Activated T-cell treated with anti-CD3 and anti-CD28 coated beads, Interleukin-2, amount 50 U/mL, for 24 hours (primary cell): Measurements from ENCODE around the gene XKR8.

ENCODE experiments used
- DNase-seq: peaks from one replicate; pipeline ENCODE4 v3.0.0-alpha.2; 2020
- H3K27ac Mint-ChIP-seq: 2 replicates; pipeline ENCODE4 v1.8.0; 2020; ENCODE audit warnings: mild to moderate bottlenecking, mixed read lengths
- H3K27me3 Mint-ChIP-seq: 2 replicates; pipeline ENCODE4 v1.8.0; 2020; ENCODE audit warnings: mixed read lengths
- H3K36me3 Mint-ChIP-seq: 2 replicates; pipeline ENCODE4 v1.8.0; 2020; ENCODE audit warnings: low read depth, mixed read lengths
- H3K4me1 Mint-ChIP-seq: 2 replicates; pipeline ENCODE4 v1.8.0; 2020; ENCODE audit warnings: low read depth, mixed read lengths
- H3K4me3 Mint-ChIP-seq: 2 replicates; pipeline ENCODE4 v1.8.0; 2020; ENCODE audit warnings: mild to moderate bottlenecking, moderate library complexity, mixed read lengths
- H3K9me3 Mint-ChIP-seq: 2 replicates; pipeline ENCODE4 v1.8.0; 2020; ENCODE audit warnings: mixed read lengths

Gene XKR8

DNA sequence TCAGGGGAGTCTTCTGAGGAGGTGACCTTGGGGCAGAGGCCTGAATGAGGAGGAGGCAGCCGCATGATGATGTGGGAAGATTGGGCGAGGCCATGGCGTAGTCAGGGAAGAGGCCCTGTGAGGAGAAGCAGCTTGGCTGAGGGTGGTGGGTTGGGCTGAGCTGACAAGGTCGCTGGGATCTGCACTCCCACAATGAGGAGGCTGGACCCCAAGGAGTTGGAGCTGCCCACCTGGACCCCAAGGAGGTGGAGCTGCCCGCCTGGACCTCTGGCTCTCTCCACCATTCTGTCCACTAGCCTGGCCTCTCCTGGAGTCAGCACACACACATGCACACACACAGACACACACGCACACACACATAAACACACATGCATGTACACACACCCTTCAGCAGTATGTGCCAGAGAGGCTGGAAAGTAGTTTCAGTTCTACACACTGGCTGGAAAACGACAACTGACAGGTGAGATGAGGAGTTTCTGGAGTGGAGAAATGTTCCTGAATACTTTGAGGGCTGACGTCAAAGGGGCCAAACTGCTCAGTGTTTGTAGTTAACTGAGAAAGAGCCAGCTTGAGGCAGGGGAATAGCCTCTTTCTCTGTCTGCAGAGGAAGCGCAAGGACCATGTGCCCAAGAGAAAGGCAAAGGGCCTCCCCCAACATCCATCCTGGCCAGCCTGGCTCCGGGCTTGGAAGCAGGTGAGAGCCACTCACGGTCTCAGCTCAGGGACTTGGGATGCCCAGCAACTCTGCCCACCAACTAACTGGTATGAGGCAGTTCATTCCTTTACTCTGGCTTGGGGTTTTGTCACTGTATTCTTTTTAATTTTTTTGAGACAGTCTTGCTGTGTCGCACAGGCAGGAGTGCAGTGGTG lies 17.9 kb upstream of the XKR8 start:
- Mint-ChIP-seq H3K9me3 (no peaks in the 10 kb centered on the region), H3K27ac (no peak overlapping the region), H3K4me1 (peaks cover 22% of the 10 kb centered on the region), H3K27me3 (no peaks in the 10 kb centered on the region), H3K4me3 (no peak overlapping the region), H3K36me3 (no peaks in the 10 kb centered on the region)
- no peak for DNase-seq

DNA sequence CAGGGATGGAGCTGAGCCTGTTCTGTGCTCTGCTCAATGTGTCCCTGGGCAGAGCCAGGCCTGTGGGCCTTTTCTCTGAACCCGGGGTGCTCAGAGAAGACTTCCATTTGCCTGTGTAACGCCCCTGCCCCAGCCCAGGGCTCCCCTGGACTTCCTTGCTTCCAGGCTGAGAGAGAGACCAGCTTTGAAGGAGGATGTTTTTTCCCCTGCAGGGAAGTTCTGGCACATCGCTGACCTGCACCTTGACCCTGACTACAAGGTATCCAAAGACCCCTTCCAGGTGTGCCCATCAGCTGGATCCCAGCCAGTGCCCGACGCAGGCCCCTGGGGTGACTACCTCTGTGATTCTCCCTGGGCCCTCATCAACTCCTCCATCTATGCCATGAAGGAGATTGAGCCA lies 14.8 kb upstream of the XKR8 start:
- no peak overlapping the region for H3K27ac Mint-ChIP-seq

DNA sequence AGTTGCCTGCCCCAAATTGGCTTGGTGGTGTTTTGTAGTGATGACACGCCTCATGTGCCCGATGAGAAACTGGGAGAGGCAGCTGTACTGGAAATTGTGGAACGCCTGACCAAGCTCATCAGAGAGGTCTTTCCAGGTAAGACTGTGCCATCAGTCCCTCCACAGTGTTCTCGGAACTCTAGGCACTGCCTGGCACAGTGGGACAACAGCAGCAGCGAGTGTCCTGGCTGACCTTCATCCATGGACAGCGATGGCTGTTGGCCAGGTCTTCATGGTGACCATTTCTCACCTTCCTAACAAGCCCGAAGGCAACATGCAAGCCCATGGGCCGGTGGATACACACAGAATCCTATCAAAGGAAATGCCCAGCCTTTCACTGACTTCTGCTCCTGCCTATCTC lies 10.7 kb upstream of the XKR8 start:
- H3K27me3 Mint-ChIP-seq: no peaks in the 10 kb centered on the region
- H3K9me3 Mint-ChIP-seq: no peaks in the 10 kb centered on the region
- no peak overlapping the region for H3K27ac Mint-ChIP-seq
- H3K36me3 Mint-ChIP-seq: no peaks in the 10 kb centered on the region
- no peak overlapping the region for H3K4me3 Mint-ChIP-seq
- no peak for DNase-seq
- peaks cover 2% of the 10 kb centered on the region for H3K4me1 Mint-ChIP-seq

More for the DNA sequence above, 14.8 kb upstream of the XKR8 start:
- Mint-ChIP-seq H3K27me3 (no peaks in the 10 kb centered on the region), H3K9me3 (no peaks in the 10 kb centered on the region), H3K36me3 (no peaks in the 10 kb centered on the region), H3K4me3 (no peak overlapping the region), H3K4me1 (peaks cover 20% of the 10 kb centered on the region)
- no peak for DNase-seq

GRCh38 chr1:27951396-27951795 lies 8.4 kb upstream of the XKR8 start:
- H3K4me1 Mint-ChIP-seq: no peaks in the 10 kb centered on the region
- no peak overlapping the region for H3K27ac Mint-ChIP-seq
- H3K4me3 Mint-ChIP-seq: no peak overlapping the region
- H3K27me3 Mint-ChIP-seq: no peaks in the 10 kb centered on the region
- no peaks in the 10 kb centered on the region for H3K9me3 Mint-ChIP-seq
- no peak for DNase-seq
- H3K36me3 Mint-ChIP-seq: no peaks in the 10 kb centered on the region

DNA sequence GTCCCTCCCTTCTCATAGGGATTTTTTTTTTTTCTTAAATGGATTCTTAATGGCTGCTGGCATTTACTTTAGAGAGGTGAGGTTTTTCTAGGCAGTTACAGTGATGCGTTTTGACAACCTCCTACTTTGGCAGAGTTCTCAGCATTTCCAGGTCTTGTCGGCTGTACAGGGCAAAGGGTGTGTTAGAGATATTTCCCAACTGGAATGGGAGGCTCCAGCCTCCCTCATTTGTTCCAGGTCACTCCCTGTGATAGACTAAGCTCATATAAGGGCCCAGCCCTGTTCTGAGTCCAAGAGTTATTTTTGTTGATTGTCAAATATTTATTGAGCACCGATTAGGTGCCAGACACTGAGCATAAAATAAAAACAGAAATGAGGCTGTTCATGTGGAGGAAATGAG lies 7.6 kb upstream of the XKR8 start:
- Mint-ChIP-seq H3K9me3 (no peaks in the 10 kb centered on the region), H3K4me1 (no peaks in the 10 kb centered on the region), H3K36me3 (no peaks in the 10 kb centered on the region), H3K27ac (no peak overlapping the region), H3K27me3 (no peaks in the 10 kb centered on the region), H3K4me3 (no peak overlapping the region)
- DNase-seq: no peak

DNA sequence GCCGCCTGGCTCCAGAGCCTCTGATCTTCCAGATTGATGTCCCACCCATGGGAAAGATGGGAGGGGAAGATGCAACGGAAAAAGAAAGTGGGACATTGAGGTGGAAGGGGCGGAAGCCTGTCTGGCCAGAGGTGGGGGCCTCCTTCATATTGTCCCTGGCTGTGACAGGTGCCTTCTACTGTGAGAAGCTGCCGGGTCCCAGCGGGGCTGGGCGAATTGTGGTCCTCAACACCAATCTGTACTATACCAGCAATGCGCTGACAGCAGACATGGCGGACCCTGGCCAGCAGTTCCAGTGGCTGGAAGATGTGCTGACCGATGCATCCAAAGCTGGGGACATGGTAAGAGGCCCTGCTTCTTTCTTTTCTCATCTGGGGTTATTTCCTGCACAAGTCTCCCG lies 5.6 kb upstream of the XKR8 start:
- DNase-seq: no peak
- H3K36me3 Mint-ChIP-seq: no peaks in the 10 kb centered on the region
- H3K27ac Mint-ChIP-seq: no peak overlapping the region
- H3K9me3 Mint-ChIP-seq: no peaks in the 10 kb centered on the region
- peaks cover 5% of the 10 kb centered on the region for H3K4me1 Mint-ChIP-seq
- no peaks in the 10 kb centered on the region for H3K27me3 Mint-ChIP-seq
- no peak overlapping the region for H3K4me3 Mint-ChIP-seq

GRCh38 chr1:27955076-27955475 lies 4.7 kb upstream of the XKR8 start:
- Mint-ChIP-seq H3K4me1 (peaks cover 10% of the 10 kb centered on the region), H3K27ac (no peak overlapping the region), H3K36me3 (no peaks in the 10 kb centered on the region), H3K27me3 (no peaks in the 10 kb centered on the region), H3K9me3 (no peaks in the 10 kb centered on the region), H3K4me3 (no peak overlapping the region)
- DNase-seq: no peak

- Mint-ChIP-seq H3K36me3 (no peaks in the 10 kb centered on the region), H3K4me3 (no peak overlapping the region), H3K27me3 (no peaks in the 10 kb centered on the region), H3K9me3 (no peaks in the 10 kb centered on the region), H3K27ac (no peak overlapping the region), H3K4me1 (peaks cover 21% of the 10 kb centered on the region)
- DNase-seq: no peak
Observed at GRCh38 chr1:27956761-27957160, 3.0 kb upstream of the XKR8 start.

DNA sequence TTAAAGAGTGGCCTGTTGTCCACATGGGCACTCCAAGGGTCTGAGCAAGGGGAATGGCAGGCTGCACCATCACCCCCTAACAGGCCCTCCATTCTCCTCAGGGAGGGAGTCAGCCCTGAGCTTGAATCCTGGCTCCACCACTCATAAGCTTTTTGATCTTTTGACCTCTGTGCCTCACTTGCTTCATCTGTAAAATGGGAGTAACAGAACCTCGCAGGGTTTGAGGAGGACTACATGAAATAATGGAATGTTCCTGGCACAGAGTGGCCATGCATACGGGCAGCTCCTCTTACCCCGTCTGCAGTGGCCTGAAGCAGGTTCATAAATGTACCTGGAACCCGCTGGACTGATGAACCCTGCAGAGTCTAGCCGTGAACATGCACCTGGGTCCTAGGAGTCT lies 2.1 kb upstream of the XKR8 start:
- Mint-ChIP-seq H3K27me3 (no peaks in the 10 kb centered on the region), H3K4me1 (peaks cover 23% of the 10 kb centered on the region)

GRCh38 chr1:27958513-27958912 lies 1.3 kb upstream of the XKR8 start:
- Mint-ChIP-seq H3K4me3 (no peak overlapping the region), H3K27me3 (no peaks in the 10 kb centered on the region), H3K4me1 (peaks cover 23% of the 10 kb centered on the region), H3K36me3 (peaks cover 6% of the 10 kb centered on the region), H3K9me3 (no peaks in the 10 kb centered on the region), H3K27ac (no peak overlapping the region)
- no peak for DNase-seq

More for the DNA sequence above, 2.1 kb upstream of the XKR8 start:
- no peak for DNase-seq
- Mint-ChIP-seq H3K27ac (no peak overlapping the region), H3K9me3 (no peaks in the 10 kb centered on the region), H3K36me3 (peaks cover 1% of the 10 kb centered on the region), H3K4me3 (no peak overlapping the region)

GRCh38 chr1:27960762-27961645 lies 1.2 kb downstream of the XKR8 start:
- Mint-ChIP-seq H3K4me3 (peak overlapping the region; percentile 80), H3K9me3 (no peaks in the 10 kb centered on the region), H3K36me3 (peaks cover 24% of the 10 kb centered on the region), H3K27me3 (no peaks in the 10 kb centered on the region), H3K4me1 (peaks cover 23% of the 10 kb centered on the region), H3K27ac (peak overlapping the region; percentile 66)
- DNase-seq: no peak

DNA sequence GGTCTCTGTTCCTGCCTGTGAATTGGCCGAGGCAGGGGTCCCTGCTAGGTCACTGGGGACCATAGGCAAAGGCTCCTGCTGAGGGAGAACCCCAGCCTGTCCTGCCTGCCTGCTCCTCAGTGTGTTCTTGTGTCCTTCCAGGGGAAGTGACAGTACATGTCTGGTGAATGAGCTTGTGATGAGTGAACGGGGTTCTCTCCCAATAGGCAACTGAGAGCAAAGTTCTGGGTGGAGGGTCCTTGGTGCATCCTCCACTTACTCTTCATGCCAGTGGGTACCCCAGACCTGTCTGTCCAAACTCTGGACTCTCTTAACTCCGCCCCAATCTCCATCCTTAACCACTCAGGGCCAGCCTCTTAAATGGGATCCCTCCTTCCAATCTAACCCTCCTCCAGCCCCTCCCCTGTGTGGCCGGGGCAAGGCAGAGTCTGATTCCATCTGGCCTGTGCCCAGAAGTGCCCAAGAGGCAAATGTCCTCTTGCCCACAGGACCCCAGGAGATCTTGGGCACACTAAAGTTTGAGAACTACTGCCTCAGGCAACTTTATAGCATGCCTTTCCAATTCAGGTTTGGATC lies 2.0 kb downstream of the XKR8 start:
- no peak for DNase-seq
- peaks cover 23% of the 10 kb centered on the region for H3K4me1 Mint-ChIP-seq
- H3K36me3 Mint-ChIP-seq: peaks cover 30% of the 10 kb centered on the region
- H3K9me3 Mint-ChIP-seq: no peaks in the 10 kb centered on the region
- H3K27me3 Mint-ChIP-seq: no peaks in the 10 kb centered on the region
- H3K27ac Mint-ChIP-seq: peak overlapping the region; percentile 66
- peak overlapping the region; percentile 80 for H3K4me3 Mint-ChIP-seq

DNA sequence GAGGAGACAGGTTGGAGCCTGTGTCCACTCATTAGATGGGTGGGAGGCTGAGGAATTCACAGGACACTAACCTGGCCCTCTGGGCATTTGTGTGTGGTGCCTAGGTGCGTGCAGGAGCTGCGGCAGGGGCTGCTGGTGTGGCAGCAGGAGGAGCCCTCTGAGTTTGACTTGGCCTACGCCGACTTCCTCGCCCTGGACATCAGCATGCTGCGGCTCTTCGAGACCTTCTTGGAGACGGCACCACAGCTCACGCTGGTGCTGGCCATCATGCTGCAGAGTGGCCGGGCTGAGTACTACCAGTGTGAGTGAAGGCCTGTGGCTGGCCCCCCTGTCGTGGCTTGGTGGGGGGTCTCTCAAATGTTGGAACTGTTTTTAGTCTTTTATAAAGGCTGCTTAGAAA lies 3.6 kb downstream of the XKR8 start:
- H3K4me1 Mint-ChIP-seq: peaks cover 26% of the 10 kb centered on the region
- peak overlapping the region; percentile 14 for H3K27ac Mint-ChIP-seq
- H3K36me3 Mint-ChIP-seq: peaks cover 46% of the 10 kb centered on the region
- H3K27me3 Mint-ChIP-seq: no peaks in the 10 kb centered on the region
- no peaks in the 10 kb centered on the region for H3K9me3 Mint-ChIP-seq
- H3K4me3 Mint-ChIP-seq: no peak overlapping the region
- no peak for DNase-seq

DNA sequence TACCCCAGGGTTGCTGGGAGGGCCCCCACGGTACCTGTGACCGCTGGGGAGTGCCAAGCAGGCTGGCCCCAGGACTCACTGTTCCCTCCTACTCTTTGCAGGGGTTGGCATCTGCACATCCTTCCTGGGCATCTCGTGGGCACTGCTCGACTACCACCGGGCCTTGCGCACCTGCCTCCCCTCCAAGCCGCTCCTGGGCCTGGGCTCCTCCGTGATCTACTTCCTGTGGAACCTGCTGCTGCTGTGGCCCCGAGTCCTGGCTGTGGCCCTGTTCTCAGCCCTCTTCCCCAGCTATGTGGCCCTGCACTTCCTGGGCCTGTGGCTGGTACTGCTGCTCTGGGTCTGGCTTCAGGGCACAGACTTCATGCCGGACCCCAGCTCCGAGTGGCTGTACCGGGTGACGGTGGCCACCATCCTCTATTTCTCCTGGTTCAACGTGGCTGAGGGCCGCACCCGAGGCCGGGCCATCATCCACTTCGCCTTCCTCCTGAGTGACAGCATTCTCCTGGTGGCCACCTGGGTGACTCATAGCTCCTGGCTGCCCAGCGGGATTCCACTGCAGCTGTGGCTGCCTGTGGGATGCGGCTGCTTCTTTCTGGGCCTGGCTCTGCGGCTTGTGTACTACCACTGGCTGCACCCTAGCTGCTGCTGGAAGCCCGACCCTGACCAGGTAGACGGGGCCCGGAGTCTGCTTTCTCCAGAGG lies 6.8 kb downstream of the XKR8 start:
- Mint-ChIP-seq H3K4me1 (peaks cover 25% of the 10 kb centered on the region), H3K4me3 (no peak overlapping the region), H3K36me3 (peaks cover 67% of the 10 kb centered on the region), H3K27ac (peak overlapping the region; percentile 18), H3K9me3 (no peaks in the 10 kb centered on the region), H3K27me3 (no peaks in the 10 kb centered on the region)
- peak; percentile 24 for DNase-seq
